Ishikawa (cell line): Measurements from ENCODE around the gene ALOX12B.

ENCODE experiments used
- CEBPB ChIP-seq: IDR thresholded peaks from 2 replicates; pipeline ENCODE4 v1.6.1; 2012
- CREB1 ChIP-seq: IDR thresholded peaks from 2 replicates; pipeline ENCODE4 v1.6.1; 2012; ENCODE audit warnings: low read depth
- EGR1 ChIP-seq: IDR thresholded peaks from 2 replicates; pipeline ENCODE4 v1.6.1; 2012
- EP300 ChIP-seq: IDR thresholded peaks from 2 replicates; pipeline ENCODE4 v1.6.1; 2012; ENCODE audit warnings: borderline replicate concordance
- FOXM1 ChIP-seq: IDR thresholded peaks from 2 replicates; pipeline ENCODE4 v1.6.1; 2012; ENCODE audit warnings: low read depth, borderline replicate concordance
- MAX ChIP-seq: IDR thresholded peaks from 2 replicates; pipeline ENCODE4 v1.6.1; 2012
- NFIC ChIP-seq: IDR thresholded peaks from 2 replicates; pipeline ENCODE4 v1.6.1; 2012
- RAD21 ChIP-seq: IDR thresholded peaks from 2 replicates; pipeline ENCODE4 v1.6.1; 2012; ENCODE audit warnings: low read depth
- TAF1 ChIP-seq: IDR thresholded peaks from 2 replicates; pipeline ENCODE4 v1.6.1; 2012; ENCODE audit warnings: low read depth, mild to moderate bottlenecking
- TCF12 ChIP-seq: IDR thresholded peaks from 2 replicates; pipeline ENCODE4 v1.6.1; 2012; ENCODE audit warnings: low read depth
- TEAD4 ChIP-seq: IDR thresholded peaks from 2 replicates; pipeline ENCODE4 v1.6.1; 2012
- USF1 ChIP-seq: IDR thresholded peaks from 2 replicates; pipeline ENCODE4 v1.6.1; 2012
- YY1 ChIP-seq: IDR thresholded peaks from 2 replicates; pipeline ENCODE4 v1.6.1; 2012; ENCODE audit warnings: low read depth
- ZBTB7A ChIP-seq: IDR thresholded peaks from 2 replicates; pipeline ENCODE4 v1.6.1; 2012; ENCODE audit warnings: low read depth
- TF ChIP-seq, protein P1 (sequence below): IDR thresholded peaks from 2 replicates; pipeline ENCODE4 v1.6.1; 2012; ENCODE audit warnings: low read depth, mild to moderate bottlenecking

The ALOX12B gene

DNA sequence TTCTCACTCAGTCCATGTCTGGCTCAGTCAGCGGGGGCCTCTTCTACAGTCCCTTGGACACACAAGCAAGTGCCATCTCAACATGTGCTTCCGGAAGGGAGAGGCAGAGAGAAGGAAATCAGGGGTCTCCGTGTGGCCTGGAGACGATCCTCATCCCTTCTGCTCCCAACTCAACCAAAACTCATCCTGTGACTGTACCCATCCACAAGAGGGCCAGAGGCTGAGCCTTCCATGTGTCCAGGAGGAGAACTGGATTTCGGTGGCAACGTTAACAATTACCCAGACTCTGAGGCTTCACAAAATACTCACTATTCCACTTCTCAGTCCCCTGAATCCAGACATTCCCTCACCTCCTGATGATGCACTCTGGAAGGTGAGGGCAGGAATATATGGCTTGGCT lies 7.8 kb upstream of the ALOX12B start:
- TF ChIP-seq CEBPB: no peak

GRCh38 chr17:8091033-8091687 lies 3.6 kb upstream of the ALOX12B start:
- no peak for TF ChIP-seq EGR1
- TF ChIP-seq TEAD4: no peak
- no peak for TF ChIP-seq MAX
- TF ChIP-seq, protein P1, sequence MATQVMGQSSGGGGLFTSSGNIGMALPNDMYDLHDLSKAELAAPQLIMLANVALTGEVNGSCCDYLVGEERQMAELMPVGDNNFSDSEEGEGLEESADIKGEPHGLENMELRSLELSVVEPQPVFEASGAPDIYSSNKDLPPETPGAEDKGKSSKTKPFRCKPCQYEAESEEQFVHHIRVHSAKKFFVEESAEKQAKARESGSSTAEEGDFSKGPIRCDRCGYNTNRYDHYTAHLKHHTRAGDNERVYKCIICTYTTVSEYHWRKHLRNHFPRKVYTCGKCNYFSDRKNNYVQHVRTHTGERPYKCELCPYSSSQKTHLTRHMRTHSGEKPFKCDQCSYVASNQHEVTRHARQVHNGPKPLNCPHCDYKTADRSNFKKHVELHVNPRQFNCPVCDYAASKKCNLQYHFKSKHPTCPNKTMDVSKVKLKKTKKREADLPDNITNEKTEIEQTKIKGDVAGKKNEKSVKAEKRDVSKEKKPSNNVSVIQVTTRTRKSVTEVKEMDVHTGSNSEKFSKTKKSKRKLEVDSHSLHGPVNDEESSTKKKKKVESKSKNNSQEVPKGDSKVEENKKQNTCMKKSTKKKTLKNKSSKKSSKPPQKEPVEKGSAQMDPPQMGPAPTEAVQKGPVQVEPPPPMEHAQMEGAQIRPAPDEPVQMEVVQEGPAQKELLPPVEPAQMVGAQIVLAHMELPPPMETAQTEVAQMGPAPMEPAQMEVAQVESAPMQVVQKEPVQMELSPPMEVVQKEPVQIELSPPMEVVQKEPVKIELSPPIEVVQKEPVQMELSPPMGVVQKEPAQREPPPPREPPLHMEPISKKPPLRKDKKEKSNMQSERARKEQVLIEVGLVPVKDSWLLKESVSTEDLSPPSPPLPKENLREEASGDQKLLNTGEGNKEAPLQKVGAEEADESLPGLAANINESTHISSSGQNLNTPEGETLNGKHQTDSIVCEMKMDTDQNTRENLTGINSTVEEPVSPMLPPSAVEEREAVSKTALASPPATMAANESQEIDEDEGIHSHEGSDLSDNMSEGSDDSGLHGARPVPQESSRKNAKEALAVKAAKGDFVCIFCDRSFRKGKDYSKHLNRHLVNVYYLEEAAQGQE: no peak
- TF ChIP-seq TAF1: no peak
- TF ChIP-seq TCF12: no peak
- no peak for TF ChIP-seq USF1
- no peak for TF ChIP-seq ZBTB7A

DNA sequence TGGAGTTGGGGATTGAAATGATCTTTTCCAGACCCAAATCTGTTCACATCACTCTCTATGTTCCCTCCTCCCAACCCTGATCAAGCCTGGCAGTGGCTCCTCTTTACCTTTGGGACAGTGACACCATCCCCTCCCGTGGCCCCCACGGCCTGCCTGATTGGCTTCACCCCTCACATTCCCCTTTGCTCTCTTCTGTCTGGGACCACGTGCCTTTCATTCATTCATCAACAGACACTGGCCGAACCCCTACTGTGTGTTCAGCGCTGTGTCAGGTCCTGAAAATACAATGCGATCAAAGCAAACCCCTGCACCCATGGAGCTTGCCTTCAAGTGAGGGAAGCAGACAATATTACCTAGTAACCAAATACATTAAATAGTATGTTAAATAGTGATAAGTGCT lies 2.2 kb upstream of the ALOX12B start:
- no peak for TF ChIP-seq CREB1
- TF ChIP-seq CEBPB: no peak
- TF ChIP-seq YY1: no peak
- TF ChIP-seq TEAD4: no peak
- TF ChIP-seq USF1: no peak
- no peak for TF ChIP-seq FOXM1
- TF ChIP-seq EP300: no peak
- no peak for TF ChIP-seq NFIC
- no peak for TF ChIP-seq EGR1
- no peak for TF ChIP-seq ZBTB7A
- TF ChIP-seq TCF12: no peak
- TF ChIP-seq, protein P1: no peak
- TF ChIP-seq RAD21: no peak
- no peak for TF ChIP-seq TAF1
- no peak for TF ChIP-seq MAX

DNA sequence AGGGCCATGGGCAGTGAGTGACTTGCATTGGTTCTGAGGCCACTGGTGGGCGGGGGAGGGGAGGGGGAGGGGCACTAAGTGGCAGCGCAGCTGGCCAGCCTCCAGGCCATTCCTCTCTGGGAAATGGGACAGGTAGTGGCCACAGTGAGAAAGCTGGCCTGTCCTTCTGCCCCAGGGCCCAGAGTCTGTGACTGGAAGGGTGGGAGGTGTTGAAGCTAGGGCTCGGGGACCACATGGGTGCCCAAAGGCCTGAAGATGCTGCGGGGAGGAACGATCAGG lies 375 bp upstream of the ALOX12B start:
- TF ChIP-seq USF1 (no peak), CEBPB (no peak), CREB1 (no peak), YY1 (no peak), ZBTB7A (no peak), NFIC (no peak), EP300 (no peak), EGR1 (no peak), TCF12 (no peak), FOXM1 (no peak), MAX (no peak), TAF1 (no peak), TEAD4 (no peak), RAD21 (no peak)
- TF ChIP-seq, protein P1: no peak
